Activated naive CD8-positive, alpha-beta T cell treated with anti-CD3 and anti-CD28 coated beads for 36 hours (primary cell): Measurements from ENCODE around the gene SPOCK2. TPM values are rescaled to one million over a fixed set of nuclear protein-coding genes. Genes with fewer than 3 reads are reported as not detected.

ENCODE experiments used
- DNase-seq: peaks from one replicate; pipeline ENCODE4 v3.0.0; 2021
- H3K27ac Mint-ChIP-seq: one replicate; pipeline ENCODE4 v1.8.0; 2022; ENCODE audit warnings: mild to moderate bottlenecking, moderate library complexity, mixed read lengths
- H3K27me3 Mint-ChIP-seq: one replicate; pipeline ENCODE4 v1.8.0; 2022; ENCODE audit warnings: mild to moderate bottlenecking, mixed read lengths
- H3K36me3 Mint-ChIP-seq: one replicate; pipeline ENCODE4 v1.8.0; 2021; ENCODE audit warnings: mild to moderate bottlenecking, mixed read lengths
- H3K4me1 Mint-ChIP-seq: one replicate; pipeline ENCODE4 v1.8.0; 2021; ENCODE audit warnings: mixed read lengths
- H3K4me3 Mint-ChIP-seq: one replicate; pipeline ENCODE4 v1.8.0; 2022; ENCODE audit warnings: mild to moderate bottlenecking, moderate library complexity, mixed read lengths
- H3K9me3 Mint-ChIP-seq: one replicate; pipeline ENCODE4 v1.8.0; 2022; ENCODE audit warnings: mixed read lengths
- total RNA-seq, 2 experiments: library from RNA; stranded (reverse); gene quantifications; one replicate each; pipeline ENCODE4 v1.2.3, GENCODE V29; 2021

SPOCK2 gene
- total RNA-seq, 2 experiments from 2014 or later = 136 to 142 TPM

GRCh38 chr10:72030762-72031543 lies 57.4 kb downstream of the SPOCK2 start:
- no peak overlapping the region for H3K4me3 Mint-ChIP-seq
- H3K4me1 Mint-ChIP-seq = peaks cover 3% of the 10 kb centered on the region

GRCh38 chr10:72029414-72029813 lies 58.9 kb downstream of the SPOCK2 start:
- H3K36me3 Mint-ChIP-seq = no peaks in the 10 kb centered on the region
- H3K27me3 Mint-ChIP-seq = no peaks in the 10 kb centered on the region
- H3K4me3 Mint-ChIP-seq = no peak overlapping the region
- H3K9me3 Mint-ChIP-seq = no peaks in the 10 kb centered on the region
- peaks cover 3% of the 10 kb centered on the region for H3K4me1 Mint-ChIP-seq
- no peak for DNase-seq
- H3K27ac Mint-ChIP-seq = no peak overlapping the region

More at GRCh38 chr10:72030762-72031543, 57.4 kb downstream of the SPOCK2 start:
- no peak for DNase-seq
- no peaks in the 10 kb centered on the region for H3K36me3 Mint-ChIP-seq
- H3K27me3 Mint-ChIP-seq = no peaks in the 10 kb centered on the region
- no peaks in the 10 kb centered on the region for H3K9me3 Mint-ChIP-seq
- H3K27ac Mint-ChIP-seq = no peak overlapping the region

DNA sequence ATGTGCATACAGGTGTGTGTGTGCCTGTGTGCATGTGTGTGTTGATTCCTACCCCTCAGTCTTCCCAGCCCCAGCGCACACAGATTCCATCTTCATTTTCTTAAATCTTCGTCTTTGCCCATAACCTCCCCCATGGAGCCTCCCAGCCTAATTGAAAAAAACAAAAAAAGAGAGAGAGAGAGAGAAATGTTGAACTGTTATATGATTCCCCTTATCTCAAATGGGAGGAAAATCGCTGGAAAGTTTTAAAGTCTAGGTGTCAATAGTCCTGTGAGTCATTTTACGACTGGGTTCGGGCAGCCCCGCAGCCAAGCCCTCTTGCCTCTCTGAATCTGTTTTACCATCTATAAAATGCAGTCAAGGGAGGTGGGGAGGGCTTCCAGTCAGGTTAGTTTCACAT lies 60.9 kb downstream of the SPOCK2 start:
- no peak overlapping the region for H3K4me3 Mint-ChIP-seq
- no peaks in the 10 kb centered on the region for H3K27me3 Mint-ChIP-seq
- no peak overlapping the region for H3K27ac Mint-ChIP-seq
- no peaks in the 10 kb centered on the region for H3K36me3 Mint-ChIP-seq
- H3K4me1 Mint-ChIP-seq = peaks cover 3% of the 10 kb centered on the region
- DNase-seq = no peak
- H3K9me3 Mint-ChIP-seq = no peaks in the 10 kb centered on the region

DNA sequence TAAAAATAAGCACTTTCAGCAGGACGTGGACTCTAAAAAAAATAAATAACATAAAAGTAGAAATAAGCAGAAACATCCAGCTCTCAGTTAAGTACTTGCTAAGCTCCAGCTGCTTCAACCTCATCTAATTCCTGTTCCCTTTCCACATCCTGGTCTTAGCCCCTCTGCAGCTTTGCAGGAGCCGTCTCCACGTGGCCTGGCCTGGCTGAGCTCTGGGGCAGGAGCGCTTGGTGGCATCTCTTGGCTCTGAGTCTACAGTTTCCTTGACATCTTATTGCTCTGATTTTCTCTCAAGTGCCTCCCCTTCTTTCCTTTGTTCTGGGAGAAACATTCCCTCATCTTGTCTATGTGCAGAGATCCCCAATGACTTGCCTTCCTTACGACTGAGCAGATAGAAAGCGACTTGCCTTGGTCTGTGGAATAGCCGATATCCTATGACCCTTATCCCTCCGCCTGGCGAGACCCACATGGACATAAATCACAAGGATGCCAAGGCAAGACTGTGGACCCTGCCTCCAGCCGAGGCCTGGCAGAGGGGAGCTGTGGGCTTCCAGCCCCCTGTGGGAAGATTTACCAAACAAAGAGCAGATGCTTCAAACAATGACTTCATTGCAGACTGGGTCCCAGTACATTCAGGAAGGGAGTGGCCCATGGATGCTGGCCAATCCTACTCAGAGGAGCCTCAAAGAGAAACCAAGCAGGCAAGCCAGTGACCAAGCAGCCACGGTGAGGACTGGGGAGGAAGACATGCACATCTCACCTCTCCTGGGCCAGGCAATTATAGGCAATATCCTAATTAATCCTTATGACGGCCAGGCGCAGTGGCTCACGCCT lies 61.9 kb downstream of the SPOCK2 start:
- H3K27me3 Mint-ChIP-seq = no peaks in the 10 kb centered on the region
- H3K27ac Mint-ChIP-seq = no peak overlapping the region
- DNase-seq = no peak
- peaks cover 3% of the 10 kb centered on the region for H3K4me1 Mint-ChIP-seq
- H3K4me3 Mint-ChIP-seq = no peak overlapping the region
- H3K36me3 Mint-ChIP-seq = no peaks in the 10 kb centered on the region
- H3K9me3 Mint-ChIP-seq = no peaks in the 10 kb centered on the region

DNA sequence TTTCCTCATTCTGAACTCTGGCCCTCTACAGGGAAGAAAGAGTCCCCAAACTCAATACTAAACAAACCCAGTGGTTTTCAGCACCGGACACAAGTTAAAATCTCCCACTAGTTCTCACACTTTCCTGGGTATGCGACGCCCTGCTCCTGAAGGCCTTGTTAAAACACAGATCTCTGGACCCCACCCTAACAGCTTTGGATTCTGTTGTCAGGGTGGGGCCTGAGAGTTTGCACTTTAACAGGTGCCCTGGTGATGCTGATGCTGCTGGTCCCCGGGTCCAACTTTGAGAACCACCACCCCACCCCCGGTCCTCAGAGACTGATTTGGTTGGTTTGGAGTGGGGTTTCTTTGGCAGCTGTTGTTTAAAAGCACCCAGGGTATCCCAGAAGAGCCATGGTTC lies 62.5 kb downstream of the SPOCK2 start:
- Mint-ChIP-seq H3K4me1 (peaks cover 7% of the 10 kb centered on the region), H3K27me3 (no peaks in the 10 kb centered on the region), H3K36me3 (no peaks in the 10 kb centered on the region), H3K4me3 (no peak overlapping the region), H3K27ac (no peak overlapping the region), H3K9me3 (no peaks in the 10 kb centered on the region)
- no peak for DNase-seq

DNA sequence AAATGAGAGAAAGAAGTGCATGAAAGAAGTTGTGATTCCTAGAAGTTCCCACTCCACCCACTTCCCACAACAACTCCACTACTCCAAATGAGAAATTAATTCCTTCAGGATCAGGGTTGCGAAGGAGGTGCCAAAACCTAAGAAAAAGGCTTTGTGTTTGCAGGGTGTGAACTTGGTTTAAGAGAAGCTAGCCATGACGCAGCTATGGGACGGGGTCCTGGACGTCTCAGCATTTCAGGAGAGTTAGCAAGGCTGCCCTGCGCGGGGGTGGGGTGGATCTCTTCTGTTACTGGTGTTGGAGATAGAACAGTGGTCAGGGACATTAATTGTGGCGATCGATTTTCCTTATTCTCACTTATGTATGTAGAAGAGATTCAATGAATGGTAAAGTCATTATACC lies 63.0 kb downstream of the SPOCK2 start:
- H3K27me3 Mint-ChIP-seq = no peaks in the 10 kb centered on the region
- H3K4me3 Mint-ChIP-seq = no peak overlapping the region
- H3K27ac Mint-ChIP-seq = no peak overlapping the region
- peaks cover 7% of the 10 kb centered on the region for H3K4me1 Mint-ChIP-seq
- no peak for DNase-seq
- H3K36me3 Mint-ChIP-seq = no peaks in the 10 kb centered on the region
- H3K9me3 Mint-ChIP-seq = no peaks in the 10 kb centered on the region

- DNase-seq = no peak
- Mint-ChIP-seq H3K27me3 (no peaks in the 10 kb centered on the region), H3K9me3 (no peaks in the 10 kb centered on the region), H3K36me3 (no peaks in the 10 kb centered on the region), H3K27ac (no peak overlapping the region), H3K4me3 (no peak overlapping the region), H3K4me1 (peaks cover 7% of the 10 kb centered on the region)
Measured at GRCh38 chr10:72024596-72024995, 63.8 kb downstream of the SPOCK2 start.

- H3K27me3 Mint-ChIP-seq = no peaks in the 10 kb centered on the region
- peaks cover 4% of the 10 kb centered on the region for H3K4me1 Mint-ChIP-seq
- H3K4me3 Mint-ChIP-seq = no peak overlapping the region
- no peaks in the 10 kb centered on the region for H3K9me3 Mint-ChIP-seq
- no peaks in the 10 kb centered on the region for H3K36me3 Mint-ChIP-seq
- H3K27ac Mint-ChIP-seq = no peak overlapping the region
- no peak for DNase-seq
Measured at GRCh38 chr10:72022228-72022627, 66.1 kb downstream of the SPOCK2 start.

DNA sequence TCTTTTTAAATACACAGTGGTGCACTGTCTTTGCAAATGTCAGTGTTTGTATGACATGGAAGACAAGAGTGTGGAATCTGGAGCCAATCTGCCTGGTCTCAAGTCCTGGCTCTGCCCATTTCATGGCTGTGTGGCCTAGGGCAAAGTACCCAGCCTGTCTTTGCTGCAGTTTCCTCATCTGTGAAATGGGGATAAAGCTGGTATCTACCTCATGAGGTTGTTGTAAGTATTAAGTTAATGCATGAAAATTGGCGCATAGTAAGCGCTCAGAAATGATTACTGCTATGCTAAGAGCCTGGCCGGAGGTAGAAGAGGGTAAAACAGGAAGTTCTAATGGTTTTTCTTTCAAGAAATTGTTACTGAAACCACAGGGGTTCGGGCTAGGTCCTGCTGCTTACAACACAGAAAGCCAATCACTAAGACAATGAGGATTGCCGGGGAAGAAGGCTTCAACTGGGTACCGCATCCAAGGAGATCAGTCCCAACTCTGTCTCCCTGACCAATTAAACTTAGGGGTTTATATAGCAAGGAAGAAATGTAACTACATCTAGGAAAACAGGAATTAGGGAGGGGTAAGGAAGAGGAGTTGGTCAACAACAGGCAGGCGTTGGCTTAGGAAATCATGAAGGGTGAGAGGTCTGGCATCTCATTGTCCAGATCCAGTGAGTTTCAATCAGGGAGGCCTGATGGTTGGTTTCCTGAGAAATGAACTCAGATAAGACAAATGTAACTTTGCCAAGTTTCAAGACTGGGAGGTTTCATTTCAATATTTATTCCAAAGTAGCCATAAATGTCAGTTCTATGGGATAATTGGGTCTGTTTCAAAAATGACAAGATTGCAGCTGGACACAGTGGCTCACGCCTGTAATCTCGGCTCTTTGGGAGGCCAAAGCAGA lies 67.2 kb downstream of the SPOCK2 start:
- no peak overlapping the region for H3K4me3 Mint-ChIP-seq
- H3K4me1 Mint-ChIP-seq = peaks cover 4% of the 10 kb centered on the region
- no peak for DNase-seq
- no peaks in the 10 kb centered on the region for H3K27me3 Mint-ChIP-seq
- no peaks in the 10 kb centered on the region for H3K9me3 Mint-ChIP-seq
- H3K36me3 Mint-ChIP-seq = no peaks in the 10 kb centered on the region
- H3K27ac Mint-ChIP-seq = no peak overlapping the region

GRCh38 chr10:72019085-72019876 lies 69.1 kb downstream of the SPOCK2 start:
- Mint-ChIP-seq H3K4me3 (no peak overlapping the region), H3K27me3 (no peaks in the 10 kb centered on the region), H3K4me1 (peaks cover 4% of the 10 kb centered on the region), H3K36me3 (no peaks in the 10 kb centered on the region), H3K27ac (no peak overlapping the region), H3K9me3 (no peaks in the 10 kb centered on the region)
- DNase-seq = no peak

GRCh38 chr10:72016608-72017300 lies 71.6 kb downstream of the SPOCK2 start:
- H3K4me3 Mint-ChIP-seq = no peak overlapping the region

GRCh38 chr10:72015841-72016240 lies 72.5 kb downstream of the SPOCK2 start:
- no peaks in the 10 kb centered on the region for H3K36me3 Mint-ChIP-seq
- no peaks in the 10 kb centered on the region for H3K27me3 Mint-ChIP-seq
- H3K9me3 Mint-ChIP-seq = no peaks in the 10 kb centered on the region
- DNase-seq = no peak
- no peak overlapping the region for H3K4me3 Mint-ChIP-seq
- no peak overlapping the region for H3K27ac Mint-ChIP-seq
- no peaks in the 10 kb centered on the region for H3K4me1 Mint-ChIP-seq

More at GRCh38 chr10:72016608-72017300, 71.6 kb downstream of the SPOCK2 start:
- DNase-seq = no peak
- Mint-ChIP-seq H3K4me1 (peaks cover 4% of the 10 kb centered on the region), H3K9me3 (no peaks in the 10 kb centered on the region), H3K36me3 (no peaks in the 10 kb centered on the region), H3K27ac (no peak overlapping the region), H3K27me3 (no peaks in the 10 kb centered on the region)

DNA sequence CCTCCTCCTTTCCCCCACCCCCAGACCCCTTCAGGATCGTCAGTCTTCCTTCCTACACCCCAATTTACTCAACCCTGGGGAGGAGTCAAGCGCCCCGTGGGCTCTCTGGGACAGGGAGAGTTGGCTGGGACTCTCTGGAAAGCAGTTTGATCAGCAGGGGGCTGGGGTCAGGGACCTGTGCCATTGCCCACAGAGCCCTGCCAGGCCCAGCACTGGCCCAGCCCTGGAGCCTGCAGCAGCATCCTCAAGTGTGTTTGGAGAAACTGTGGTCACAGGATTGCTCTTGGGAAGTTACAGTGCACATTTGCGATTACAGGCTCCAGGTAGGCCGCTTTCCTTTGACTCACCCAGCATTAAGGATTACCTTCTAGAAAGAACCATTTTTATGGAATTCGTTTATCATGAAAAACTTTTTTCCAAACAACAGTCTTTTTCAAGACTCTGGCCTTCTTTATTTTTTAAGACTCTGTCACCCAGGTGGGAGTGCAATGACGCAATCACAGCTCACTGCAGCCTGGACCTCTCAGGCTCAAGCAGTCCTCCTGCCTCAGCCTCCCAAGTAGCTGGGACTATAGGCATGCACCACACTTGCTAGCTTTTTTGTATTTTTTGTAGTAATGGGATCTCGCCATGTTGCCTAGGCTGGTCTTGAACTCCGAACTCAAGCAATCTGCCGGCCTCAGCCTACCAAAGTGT lies 73.4 kb downstream of the SPOCK2 start:
- no peaks in the 10 kb centered on the region for H3K4me1 Mint-ChIP-seq
- H3K4me3 Mint-ChIP-seq = no peak overlapping the region

More for the DNA sequence above, 73.4 kb downstream of the SPOCK2 start:
- no peaks in the 10 kb centered on the region for H3K27me3 Mint-ChIP-seq
- no peak overlapping the region for H3K27ac Mint-ChIP-seq
- no peaks in the 10 kb centered on the region for H3K36me3 Mint-ChIP-seq
- H3K9me3 Mint-ChIP-seq = no peaks in the 10 kb centered on the region
- DNase-seq = no peak
